Testis (tissue), 3 donors: Measurements from ENCODE around the gene MPRIP. TPM values are rescaled to one million over a fixed set of nuclear protein-coding genes. Genes with fewer than 3 reads are reported as not detected.

Experiments
- DNase-seq: peaks from one replicate; pipeline ENCODE4 v3.0.0-alpha.2; 2019
- H3K27ac ChIP-seq, 2 donors: fragments of 200-600 bp; sonication (generic); one replicate each; pipeline ENCODE4 v1.5.1; 2019
- H3K27me3 ChIP-seq: fragments of 200-600 bp; sonication (generic); one replicate; pipeline ENCODE4 v1.5.1; 2019
- H3K36me3 ChIP-seq: fragments of 200-600 bp; sonication (generic); one replicate; pipeline ENCODE4 v1.5.1; 2017; ENCODE audit warnings: low read depth; ENCODE audit errors: missing control alignments
- H3K4me1 ChIP-seq: fragments of 200-600 bp; sonication (generic); one replicate; pipeline ENCODE4 v1.5.1; 2019
- H3K4me3 ChIP-seq, 2 donors: fragments of 200-600 bp; sonication (generic); one replicate each; pipeline ENCODE4 v1.5.1; 2017 to 2019
- H3K9me3 ChIP-seq: fragments of 200-600 bp; sonication (generic); one replicate; pipeline ENCODE4 v1.5.1; 2017
- CTCF ChIP-seq, 3 experiments: fragments of 450-650 bp in 2 of 3; fragments of 200-600 bp in 1 of 3; sonication (generic) in 1 of 3; IDR thresholded peaks; one replicate each; pipeline ENCODE4 v1.5.1; 2016 to 2019; ENCODE audit warnings: antibody characterized with exemption in 3 of 3, mild to moderate bottlenecking in 2 of 3, moderate library complexity in 1 of 3
- POLR2A ChIP-seq: fragments of 450-650 bp; IDR thresholded peaks from one replicate; pipeline ENCODE4 v1.6.1; 2017; ENCODE audit warnings: antibody characterized with exemption, mild to moderate bottlenecking, moderate library complexity
- WGBS, 2 donors: methylation state at CpG; one replicate each; pipeline ENCODE4 v1.1.5; 2018; 5-methylcytosine and 5-hydroxymethylcytosine counted together
- intact Hi-C: fragments of 100-400 bp; cut with DNase I; formaldehyde crosslinking; loops from one replicate; pipeline ENCODE4 v1.15.1; 2023; ENCODE audit warnings: low total_unique reads
- polyA plus RNA-seq: library from polyadenylated mRNA; stranded (reverse); fragments of 350-450 nt; fragmentation: Illumina TruSeq; extraction: RNeasy Lipid Tissue Mini Kit (QIAGEN cat#74804); gene quantifications from one replicate; pipeline ENCODE4 v1.2.3, GENCODE V29; 2014; ENCODE audit warnings: low read depth, low replicate concordance; ENCODE audit not compliant: insufficient read depth
- total RNA-seq, 2 donors: library from RNA; depleted of rRNA; stranded (reverse); fragments of >200 nt; gene quantifications; one replicate each; pipeline ENCODE4 v1.2.3, GENCODE V29; 2016

Gene MPRIP
- total and polyA plus RNA-seq, 3 donors from 2014 or later, result 191 to 337 (median 304) TPM

- TF ChIP-seq CTCF (IDR thresholded peaks at IDR 0.05), result no peak
- no peak for TF ChIP-seq POLR2A
- WGBS, 2 donors, result 90 to 93% methylated on average over 14 of the region's 14 CpGs
- no peaks in the 10 kb centered on the region for H3K9me3 ChIP-seq
- intact Hi-C loops, result no loop called here
- H3K27me3 ChIP-seq, result no peaks in the 10 kb centered on the region
- no peaks in the 10 kb centered on the region for H3K36me3 ChIP-seq
- no peak overlapping the region for H3K27ac ChIP-seq
- no peak for DNase-seq
- no peak overlapping the region for H3K4me3 ChIP-seq
- H3K4me1 ChIP-seq, result peaks cover 4% of the 10 kb centered on the region
Observed at GRCh38 chr17:17128476-17129075, 86.3 kb downstream of the MPRIP start.

GRCh38 chr17:17129466-17129865 is 87.2 kb downstream of the MPRIP start:
- WGBS, 2 donors, result 59 to 68% methylated on average over 4 of the region's 4 CpGs
- Histone ChIP-seq H3K27ac (no peak overlapping the region), H3K9me3 (no peaks in the 10 kb centered on the region), H3K4me1 (peaks cover 4% of the 10 kb centered on the region), H3K4me3 (no peak overlapping the region), H3K36me3 (no peaks in the 10 kb centered on the region), H3K27me3 (no peaks in the 10 kb centered on the region)
- intact Hi-C loops, result no loop called here
- DNase-seq, result no peak
- TF ChIP-seq CTCF (IDR thresholded peaks at IDR 0.05), result no peak
- no peak for TF ChIP-seq POLR2A

GRCh38 chr17:17130077-17130844 is 88.0 kb downstream of the MPRIP start:
- Histone ChIP-seq H3K27me3 (no peaks in the 10 kb centered on the region), H3K9me3 (no peaks in the 10 kb centered on the region), H3K4me3 (no peak overlapping the region), H3K4me1 (peaks cover 4% of the 10 kb centered on the region), H3K27ac (no peak overlapping the region), H3K36me3 (no peaks in the 10 kb centered on the region)
- WGBS, 2 donors, result 84 to 86% methylated on average over 5 to 12 of the region's 12 CpGs
- TF ChIP-seq CTCF (IDR thresholded peaks at IDR 0.05) (no peak), POLR2A (no peak)
- intact Hi-C loops, result no loop called here
- DNase-seq, result no peak

GRCh38 chr17:17131839-17132238 is 89.6 kb downstream of the MPRIP start:
- H3K36me3 ChIP-seq, result no peaks in the 10 kb centered on the region
- no peak for DNase-seq
- H3K9me3 ChIP-seq, result no peaks in the 10 kb centered on the region
- H3K4me3 ChIP-seq, result no peak overlapping the region
- H3K27ac ChIP-seq, result no peak overlapping the region
- TF ChIP-seq CTCF (IDR thresholded peaks at IDR 0.05), result no peak
- no peak for TF ChIP-seq POLR2A
- 88% methylated on average over 4 of the region's 4 CpGs; no CpG with 5 or more reads in 1 of the 2 donors for WGBS, 2 donors
- H3K27me3 ChIP-seq, result no peaks in the 10 kb centered on the region
- intact Hi-C loops, result no loop called here
- no peaks in the 10 kb centered on the region for H3K4me1 ChIP-seq
